ENCODE results near the gene USP32.

Gene USP32

DNA sequence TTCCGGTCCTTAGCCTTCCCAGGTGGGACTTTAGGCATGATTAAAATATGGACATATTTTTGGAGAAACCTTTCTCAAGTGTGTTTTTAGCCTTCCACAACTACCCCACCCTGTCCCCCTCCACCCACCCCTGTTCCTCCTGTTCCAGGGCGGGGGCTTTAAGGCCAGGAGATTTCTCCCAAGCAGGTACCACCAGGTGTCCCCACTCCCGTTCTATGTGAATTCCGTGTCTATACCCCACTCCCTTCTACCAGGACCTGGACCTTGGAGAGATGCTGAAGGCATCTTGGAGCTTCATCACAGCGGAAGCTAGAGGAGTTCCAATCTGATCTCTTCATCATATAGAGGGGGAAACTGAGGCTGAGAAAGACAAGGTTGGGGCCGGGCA lies 232.5 kb downstream of the USP32 start:
- DNase-seq (ENCODE audit: low read depth), result no peak
- TF ChIP-seq, protein P1, sequence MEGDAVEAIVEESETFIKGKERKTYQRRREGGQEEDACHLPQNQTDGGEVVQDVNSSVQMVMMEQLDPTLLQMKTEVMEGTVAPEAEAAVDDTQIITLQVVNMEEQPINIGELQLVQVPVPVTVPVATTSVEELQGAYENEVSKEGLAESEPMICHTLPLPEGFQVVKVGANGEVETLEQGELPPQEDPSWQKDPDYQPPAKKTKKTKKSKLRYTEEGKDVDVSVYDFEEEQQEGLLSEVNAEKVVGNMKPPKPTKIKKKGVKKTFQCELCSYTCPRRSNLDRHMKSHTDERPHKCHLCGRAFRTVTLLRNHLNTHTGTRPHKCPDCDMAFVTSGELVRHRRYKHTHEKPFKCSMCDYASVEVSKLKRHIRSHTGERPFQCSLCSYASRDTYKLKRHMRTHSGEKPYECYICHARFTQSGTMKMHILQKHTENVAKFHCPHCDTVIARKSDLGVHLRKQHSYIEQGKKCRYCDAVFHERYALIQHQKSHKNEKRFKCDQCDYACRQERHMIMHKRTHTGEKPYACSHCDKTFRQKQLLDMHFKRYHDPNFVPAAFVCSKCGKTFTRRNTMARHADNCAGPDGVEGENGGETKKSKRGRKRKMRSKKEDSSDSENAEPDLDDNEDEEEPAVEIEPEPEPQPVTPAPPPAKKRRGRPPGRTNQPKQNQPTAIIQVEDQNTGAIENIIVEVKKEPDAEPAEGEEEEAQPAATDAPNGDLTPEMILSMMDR (IDR thresholded peaks at IDR 0.05; ENCODE audit: low read length, missing control alignments), result no peak
- H3K4me3 ChIP-seq (replicated peaks; ENCODE audit: low read depth, low read length), result no peak overlapping the region

DNA sequence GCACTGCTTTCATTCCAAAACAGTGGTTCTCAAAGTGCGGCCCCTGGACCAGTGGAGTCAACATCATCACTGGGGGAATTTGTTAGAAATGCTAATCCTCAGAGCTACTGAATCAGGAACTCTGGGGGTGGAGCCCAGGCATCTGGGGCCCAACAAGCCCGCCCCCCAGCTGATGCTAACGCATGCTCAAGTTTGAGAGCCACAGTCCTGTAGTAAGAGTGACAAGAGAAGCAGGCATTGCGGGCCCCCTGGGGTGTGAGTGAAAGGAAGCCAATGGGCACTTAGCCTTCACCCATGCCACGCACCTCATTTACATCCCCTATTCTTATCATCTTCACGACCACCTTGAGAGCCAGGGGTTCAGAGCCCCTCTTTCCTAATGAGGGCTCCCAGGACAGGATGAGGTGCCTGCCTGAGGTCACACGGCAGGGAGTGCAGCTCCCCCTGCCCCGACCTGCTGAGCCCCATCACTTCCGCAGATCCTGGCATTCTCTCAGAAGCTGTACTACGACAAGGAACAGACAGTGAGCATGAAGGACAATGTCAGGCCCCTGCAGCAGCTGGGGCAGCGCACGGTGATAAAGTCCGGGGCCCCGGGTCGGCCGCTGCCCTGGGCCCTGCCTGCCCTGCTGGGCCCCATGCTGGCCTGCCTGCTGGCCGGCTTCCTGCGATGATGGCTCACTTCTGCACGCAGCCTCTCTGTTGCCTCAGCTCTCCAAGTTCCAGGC lies 233.0 kb downstream of the USP32 start:
- TF ChIP-seq, protein P1 (IDR thresholded peaks at IDR 0.05; ENCODE audit: low read length, missing control alignments), result no peak
- H3K4me3 ChIP-seq (replicated peaks; ENCODE audit: low read depth, low read length), result no peak overlapping the region
- peak; percentile 51 for DNase-seq (ENCODE audit: low read depth)

GRCh38 chr17:60157487-60158040 lies 234.4 kb downstream of the USP32 start:
- TF ChIP-seq, protein P1 (IDR thresholded peaks at IDR 0.05; ENCODE audit: low read length, missing control alignments), result no peak
- DNase-seq (ENCODE audit: low read depth), result no peak
- no peak overlapping the region for H3K4me3 ChIP-seq (replicated peaks; ENCODE audit: low read depth, low read length)

- TF ChIP-seq, protein P1 (IDR thresholded peaks at IDR 0.05; ENCODE audit: low read length, missing control alignments), result no peak
- no peak overlapping the region for H3K4me3 ChIP-seq (replicated peaks; ENCODE audit: low read depth, low read length)
- DNase-seq (ENCODE audit: low read depth), result no peak
These were observed 235.2 kb downstream of the USP32 start for GRCh38 chr17:60156746-60157145.

DNA sequence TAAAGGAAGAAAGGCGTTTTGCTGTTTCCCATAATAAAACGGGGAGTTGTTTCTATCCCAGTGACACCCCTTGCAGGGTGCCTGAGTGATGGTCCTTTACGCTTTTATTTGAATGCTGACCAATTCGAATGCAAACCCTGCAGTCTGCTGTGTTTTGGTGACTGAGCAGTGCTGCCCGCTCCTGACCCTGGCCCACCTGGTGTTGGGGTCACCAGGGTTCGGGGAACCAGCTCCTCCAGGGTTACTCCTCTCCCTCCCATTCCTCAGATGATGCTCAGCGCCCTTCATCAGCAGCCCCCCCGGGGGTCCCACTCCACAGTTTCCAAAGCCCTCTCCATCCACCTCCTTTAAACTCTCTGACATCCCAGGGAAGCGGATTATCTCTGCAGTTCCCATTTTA lies 236.1 kb downstream of the USP32 start:
- H3K4me3 ChIP-seq (replicated peaks; ENCODE audit: low read depth, low read length), result no peak overlapping the region
- TF ChIP-seq, protein P1 (IDR thresholded peaks at IDR 0.05; ENCODE audit: low read length, missing control alignments), result no peak
- no peak for DNase-seq (ENCODE audit: low read depth)

GRCh38 chr17:60155427-60155814 lies 236.5 kb downstream of the USP32 start:
- TF ChIP-seq, protein P1 (IDR thresholded peaks at IDR 0.05; ENCODE audit: low read length, missing control alignments), result no peak

More at GRCh38 chr17:60155427-60155814, 236.5 kb downstream of the USP32 start:
- no peak for DNase-seq (ENCODE audit: low read depth)
- H3K4me3 ChIP-seq (replicated peaks; ENCODE audit: low read depth, low read length), result no peak overlapping the region
